T-cell (primary cell): ENCODE data around the gene GABBR2. TPM values are rescaled to one million over a fixed set of nuclear protein-coding genes. Genes with fewer than 3 reads are reported as not detected.

Experiments
- ATAC-seq, 4 experiments: fragments of 200-7000 bp in 3 of 4; fragments of 150-1000 bp in 1 of 4; cut with Tn5 transposase; replicated peaks in 1 of 4; 1 replicate in 3 of 4; 2 replicates in 1 of 4; pipeline ENCODE4 v1.10.0; 2021; ENCODE audit warnings: moderate library complexity in 3 of 4, mild to moderate bottlenecking in 2 of 4, moderate number of reproducible peaks in 1 of 4
- CTCF ChIA-PET, 2 donors: fragments of 300-600 bp; sonication (Branson Sonifier 250); formaldehyde crosslinking; loops; one replicate each; lab custom pipeline; 2022; ENCODE audit warnings: antibody characterized with exemption in 2 of 2; lab: Charles Lee
- POLR2A ChIA-PET, 2 donors: fragments of 300-600 bp; sonication (Branson Sonifier 250); formaldehyde crosslinking; loops; one replicate each; lab custom pipeline; 2022; ENCODE audit warnings: antibody characterized with exemption in 2 of 2; lab: Charles Lee
- DNase-seq, 35 experiments: peaks; one replicate each; pipeline versions ENCODE4 v3.0.0 to v3.0.0-alpha.2; 2013 to 2023
- H3K27ac ChIP-seq: one replicate; pipeline ENCODE4 v1.5.1; 2013; ENCODE audit warnings: low read length
- H3K27me3 ChIP-seq, 2 experiments: replicated peaks in 1 of 2; 1 replicate in 1 of 2; 2 replicates in 1 of 2; pipeline versions ENCODE4 v1.6.1 to v1.7.0; 2013; ENCODE audit warnings: low read length in 1 of 2, mixed read lengths in 1 of 2; ENCODE audit not compliant: control insufficient read depth in 2 of 2, insufficient read depth in 2 of 2; ENCODE audit errors: extremely low read depth in 1 of 2
- H3K36me3 ChIP-seq, 2 donors: 1 replicate in 1 of 2; 2 replicates in 1 of 2; pipeline versions ENCODE4 v1.6.1 to v1.7.0; 2013; ENCODE audit warnings: low read length in 1 of 2; ENCODE audit not compliant: control insufficient read depth in 2 of 2, insufficient read depth in 1 of 2; ENCODE audit errors: extremely low read depth in 1 of 2
- H3K4me1 ChIP-seq, 2 experiments: 1 replicate in 1 of 2; 2 replicates in 1 of 2; pipeline versions ENCODE4 v1.6.1 to v1.7.0; 2013; ENCODE audit warnings: low read length in 2 of 2, mixed read lengths in 1 of 2; ENCODE audit not compliant: insufficient read depth in 2 of 2, control insufficient read depth in 1 of 2; ENCODE audit errors: extremely low read depth in 1 of 2
- H3K4me3 ChIP-seq, 2 donors: 1 replicate in 1 of 2; 2 replicates in 1 of 2; pipeline versions ENCODE4 v1.5.1 to v1.7.0; 2013; ENCODE audit warnings: mild to moderate bottlenecking in 2 of 2, low read length in 1 of 2, moderate library complexity in 1 of 2; ENCODE audit not compliant: control insufficient read depth in 1 of 2; ENCODE audit errors: extremely low read depth in 1 of 2
- H3K9me3 ChIP-seq: 2 replicates; pipeline ENCODE4 v1.7.0; 2013
- H3K27ac Mint-ChIP-seq, 2 donors: one replicate each; pipeline ENCODE4 v1.8.0; 2020 to 2021; ENCODE audit warnings: mild to moderate bottlenecking in 2 of 2, mixed read lengths in 2 of 2
- H3K27me3 Mint-ChIP-seq, 2 donors: one replicate each; pipeline ENCODE4 v1.8.0; 2021 to 2022; ENCODE audit warnings: mixed read lengths in 2 of 2
- H3K36me3 Mint-ChIP-seq: one replicate; pipeline ENCODE4 v1.8.0; 2021; ENCODE audit warnings: mixed read lengths
- H3K4me1 Mint-ChIP-seq, 3 donors: one replicate each; pipeline ENCODE4 v1.8.0; 2020 to 2022; ENCODE audit warnings: mixed read lengths in 3 of 3, mild to moderate bottlenecking in 1 of 3
- H3K4me3 Mint-ChIP-seq, 3 donors: one replicate each; pipeline ENCODE4 v1.8.0; 2020 to 2022; ENCODE audit warnings: mild to moderate bottlenecking in 3 of 3, mixed read lengths in 3 of 3, moderate library complexity in 3 of 3
- H3K9me3 Mint-ChIP-seq, 3 donors: one replicate each; pipeline ENCODE4 v1.8.0; 2020 to 2022; ENCODE audit warnings: mixed read lengths in 3 of 3
- WGBS: methylation state at CpG from one replicate; pipeline ENCODE4 v1.1.5; 2013; ENCODE audit warnings: missing lambda C conversion rate; ENCODE audit not compliant: insufficient coverage; 5-methylcytosine and 5-hydroxymethylcytosine counted together
- total RNA-seq, 35 experiments: library from RNA in 6 of 35; stranded (reverse) in 6 of 35; fragments of 120-200 nt in 1 of 35; gene quantifications; one replicate each; pipeline versions ENCODE4 v1.2.1 to v1.2.4 and lab custom pipeline; 2013 to 2026

Gene GABBR2
- total RNA-seq, 5 donors from 2014 or later (not counting 1 experiment from before 2014, with no cell fraction given), result 0.03 TPM; not detected in 4

- Histone ChIP-seq H3K36me3 (no peaks in the 10 kb centered on the region), H3K27ac (no peak overlapping the region), H3K4me3 (no peak overlapping the region), H3K27me3 (no peaks in the 10 kb centered on the region), H3K9me3 (no peaks in the 10 kb centered on the region), H3K4me1 (no peaks in the 10 kb centered on the region)
- no peaks in the 10 kb centered on the region for H3K27me3 Mint-ChIP-seq
- POLR2A ChIA-PET, result no interaction called here
- H3K9me3 Mint-ChIP-seq, result peaks cover 3 to 4% (median 3%) of the 10 kb centered on the region in 3 donors
- H3K4me3 Mint-ChIP-seq, result no peak overlapping the region
- CTCF ChIA-PET, result no interaction called here
- no peak for ATAC-seq
- no peak overlapping the region for H3K27ac Mint-ChIP-seq
- no peak for DNase-seq
- no peaks in the 10 kb centered on the region for H3K4me1 Mint-ChIP-seq
- peaks cover 73% of the 10 kb centered on the region for H3K36me3 Mint-ChIP-seq
- 100% methylated on average over 2 of the region's 14 CpGs for WGBS
These were observed 35.3 kb upstream of the GABBR2 start for GRCh38 chr9:98743818-98744611.

GRCh38 chr9:98743329-98743728 is 34.6 kb upstream of the GABBR2 start:
- CTCF ChIA-PET, result no interaction called here
- H3K4me3 Mint-ChIP-seq, result no peak overlapping the region
- no peak overlapping the region for H3K4me3 ChIP-seq
- WGBS, result 71% methylated on average over 1 of the region's 2 CpGs
- H3K4me1 ChIP-seq, result no peaks in the 10 kb centered on the region
- no peak for DNase-seq
- ATAC-seq, result no peak
- H3K9me3 ChIP-seq, result no peaks in the 10 kb centered on the region
- no peaks in the 10 kb centered on the region for H3K27me3 ChIP-seq
- H3K27me3 Mint-ChIP-seq, result no peaks in the 10 kb centered on the region
- no peaks in the 10 kb centered on the region for H3K36me3 ChIP-seq
- H3K27ac Mint-ChIP-seq, result no peak overlapping the region
- peaks cover 71% of the 10 kb centered on the region for H3K36me3 Mint-ChIP-seq
- H3K9me3 Mint-ChIP-seq, result peaks cover 7 to 9% (median 8%) of the 10 kb centered on the region in 3 donors
- H3K4me1 Mint-ChIP-seq, result no peaks in the 10 kb centered on the region
- no peak overlapping the region for H3K27ac ChIP-seq
- POLR2A ChIA-PET, result no interaction called here

- ChIA-PET CTCF (no interaction called here), POLR2A (no interaction called here)
- H3K27ac Mint-ChIP-seq, result no peak overlapping the region
These were observed 33.9 kb upstream of the GABBR2 start for GRCh38 chr9:98742325-98743280.

GRCh38 chr9:98740226-98740881 is 31.6 kb upstream of the GABBR2 start:
- H3K4me3 Mint-ChIP-seq, result no peak overlapping the region
- POLR2A ChIA-PET, result interaction anchor here in 1 of 2 donors (0.6 kb wide), 1 partner anchor 1456 kb away, joined by 4 read pairs; no protein-coding TSS in a partner anchor
- no peaks in the 10 kb centered on the region for H3K27me3 ChIP-seq
- CTCF ChIA-PET, result no interaction called here
- H3K9me3 Mint-ChIP-seq, result peaks cover 7 to 9% (median 9%) of the 10 kb centered on the region in 3 donors
- no CpG with 5 or more reads among the region's 8 CpGs for WGBS
- H3K27me3 Mint-ChIP-seq, result no peaks in the 10 kb centered on the region
- H3K9me3 ChIP-seq, result no peaks in the 10 kb centered on the region
- no peaks in the 10 kb centered on the region for H3K4me1 Mint-ChIP-seq
- H3K36me3 Mint-ChIP-seq, result peaks cover 81% of the 10 kb centered on the region
- no peak overlapping the region for H3K27ac Mint-ChIP-seq
- no peaks in the 10 kb centered on the region for H3K36me3 ChIP-seq
- H3K4me1 ChIP-seq, result no peaks in the 10 kb centered on the region
- H3K27ac ChIP-seq, result no peak overlapping the region
- H3K4me3 ChIP-seq, result no peak overlapping the region
- ATAC-seq (no peak), DNase-seq (no peak)

More at GRCh38 chr9:98742325-98743280, 33.9 kb upstream of the GABBR2 start:
- Mint-ChIP-seq H3K4me1 (no peaks in the 10 kb centered on the region), H3K27me3 (no peaks in the 10 kb centered on the region), H3K9me3 (peaks cover 7 to 9% (median 9%) of the 10 kb centered on the region in 3 donors), H3K36me3 (peaks cover 72% of the 10 kb centered on the region), H3K4me3 (no peak overlapping the region)
- Histone ChIP-seq H3K27me3 (no peaks in the 10 kb centered on the region), H3K4me1 (no peaks in the 10 kb centered on the region), H3K9me3 (no peaks in the 10 kb centered on the region), H3K36me3 (no peaks in the 10 kb centered on the region), H3K27ac (no peak overlapping the region), H3K4me3 (no peak overlapping the region)
- no peak for DNase-seq
- no peak for ATAC-seq
- 94% methylated on average over 4 of the region's 10 CpGs for WGBS

GRCh38 chr9:98738741-98739140 is 30.0 kb upstream of the GABBR2 start:
- H3K27me3 ChIP-seq, result no peaks in the 10 kb centered on the region
- peaks cover 7 to 9% (median 9%) of the 10 kb centered on the region in 3 donors for H3K9me3 Mint-ChIP-seq
- peaks cover 80% of the 10 kb centered on the region for H3K36me3 Mint-ChIP-seq
- H3K4me3 Mint-ChIP-seq, result no peak overlapping the region
- H3K27me3 Mint-ChIP-seq, result no peaks in the 10 kb centered on the region
- CTCF ChIA-PET, result no interaction called here
- DNase-seq, result no peak
- H3K27ac ChIP-seq, result no peak overlapping the region
- WGBS, result 100% methylated on average over 2 of the region's 3 CpGs
- POLR2A ChIA-PET, result no interaction called here
- H3K4me1 ChIP-seq, result no peaks in the 10 kb centered on the region
- H3K4me1 Mint-ChIP-seq, result no peaks in the 10 kb centered on the region
- H3K4me3 ChIP-seq, result no peak overlapping the region
- no peak overlapping the region for H3K27ac Mint-ChIP-seq
- H3K9me3 ChIP-seq, result no peaks in the 10 kb centered on the region
- ATAC-seq, result no peak
- H3K36me3 ChIP-seq, result peaks cover 0 to 2% of the 10 kb centered on the region in 2 donors

GRCh38 chr9:98736226-98736625 is 27.5 kb upstream of the GABBR2 start:
- no peaks in the 10 kb centered on the region for H3K9me3 ChIP-seq
- Mint-ChIP-seq H3K9me3 (peaks cover 7 to 9% (median 9%) of the 10 kb centered on the region in 3 donors), H3K4me1 (peaks cover 0 to 6% (median 0%) of the 10 kb centered on the region in 3 donors), H3K27me3 (no peaks in the 10 kb centered on the region), H3K36me3 (peaks cover 66% of the 10 kb centered on the region), H3K27ac (no peak overlapping the region), H3K4me3 (no peak overlapping the region)
- ChIA-PET CTCF (no interaction called here), POLR2A (no interaction called here)
- H3K4me3 ChIP-seq, result no peak overlapping the region
- ATAC-seq (no peak), DNase-seq (no peak)
- no peaks in the 10 kb centered on the region for H3K4me1 ChIP-seq
- WGBS, result 90% methylated on average over 7 of the region's 12 CpGs
- H3K36me3 ChIP-seq, result peaks cover 0 to 7% of the 10 kb centered on the region in 2 donors
- H3K27me3 ChIP-seq, result no peaks in the 10 kb centered on the region
- no peak overlapping the region for H3K27ac ChIP-seq
